Suppressor macrophage (primary cell): ENCODE results near the gene ZNF280B.
"Not testable (repeated sequence)": the region's sequence is repeated elsewhere in the genome, so short reads cannot be mapped to it uniquely, and the experiment has no call there.

Experiments used
- DNase-seq, 4 experiments: peaks; one replicate each; pipeline ENCODE4 v3.0.0-alpha.2; 2020 to 2022

ZNF280B gene

GRCh38 chr22:22462813-22463567 lies 45.6 kb downstream of the ZNF280B start:
- DNase-seq, result peak; percentile 25 to 60 (median 48)

- no peak for DNase-seq
These were observed 47.0 kb downstream of the ZNF280B start for GRCh38 chr22:22461583-22461982.

GRCh38 chr22:22461111-22461510 lies 47.4 kb downstream of the ZNF280B start:
- DNase-seq, result no peak

- DNase-seq, result peak in 3 of 4 experiments; percentile 19 to 62 (median 44)
These were observed 47.9 kb downstream of the ZNF280B start for GRCh38 chr22:22460635-22461034.

GRCh38 chr22:22460060-22460459 lies 48.5 kb downstream of the ZNF280B start:
- DNase-seq, result no peak

- DNase-seq, result peak in 3 of 4 experiments; percentile 13 to 33 (median 16)
These were observed 49.5 kb downstream of the ZNF280B start for GRCh38 chr22:22458896-22459588.

- DNase-seq, result no peak
These were observed 50.2 kb downstream of the ZNF280B start for GRCh38 chr22:22458387-22458786.

- no peak for DNase-seq
These were observed 53.5 kb downstream of the ZNF280B start for GRCh38 chr22:22454997-22455396.

GRCh38 chr22:22452996-22453686 lies 55.4 kb downstream of the ZNF280B start:
- no peak for DNase-seq

GRCh38 chr22:22452211-22452610 lies 56.3 kb downstream of the ZNF280B start:
- DNase-seq, result no peak

- peak; percentile 88 to 96 (median 92) for DNase-seq
These were observed 58.2 kb downstream of the ZNF280B start for GRCh38 chr22:22450343-22450839.

- DNase-seq, result peak in 3 of 4 experiments; percentile 21 to 37 (median 32)
These were observed 58.7 kb downstream of the ZNF280B start for GRCh38 chr22:22449819-22450218.

GRCh38 chr22:22446517-22446916 lies 62.0 kb downstream of the ZNF280B start:
- peak; percentile 71 to 90 (median 82) for DNase-seq

- DNase-seq, result not testable (repeated sequence)
These were observed 64.4 kb downstream of the ZNF280B start for GRCh38 chr22:22444007-22444589.

GRCh38 chr22:22442928-22443709 lies 65.4 kb downstream of the ZNF280B start:
- DNase-seq, result no peak

- DNase-seq, result not testable (repeated sequence)
These were observed 66.9 kb downstream of the ZNF280B start for GRCh38 chr22:22441626-22442025.

GRCh38 chr22:22440188-22440587 lies 68.4 kb downstream of the ZNF280B start:
- DNase-seq, result no peak
